ENCODE measurements around the gene ABCB9.

Gene ABCB9

DNA sequence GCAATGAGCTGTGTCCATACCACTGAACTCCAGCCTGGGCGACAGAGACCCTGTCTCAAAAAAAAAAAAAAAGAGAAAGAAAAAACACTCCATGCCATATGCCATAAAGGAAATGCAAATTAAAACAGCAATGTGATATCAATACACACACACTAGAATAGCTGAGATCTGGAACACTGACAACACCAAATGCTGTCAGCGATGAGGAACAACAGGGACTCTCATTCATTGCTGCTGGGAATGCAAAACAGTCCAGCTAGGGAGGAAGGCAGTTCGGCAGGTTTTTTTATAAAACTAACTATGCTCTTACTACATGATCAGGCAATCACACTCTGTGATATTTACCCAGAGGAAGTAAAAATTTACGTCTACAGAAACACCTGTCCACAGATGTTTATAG, 3.4 kb upstream of the ABCB9 start:
- TF ChIP-seq CTCF (conservative IDR thresholded peaks at IDR 0.05; ENCODE audit: low read depth, low read length), result no peak
- DNase-seq (ENCODE audit: low read depth), result no peak
- no peak overlapping the region for H3K4me3 ChIP-seq (ENCODE audit: low read depth, low read length)

GRCh38 chr12:122968104-122968503, 1.8 kb upstream of the ABCB9 start:
- no peak for TF ChIP-seq CTCF (conservative IDR thresholded peaks at IDR 0.05; ENCODE audit: low read depth, low read length)
- no peak overlapping the region for H3K4me3 ChIP-seq (ENCODE audit: low read depth, low read length)
- no peak for DNase-seq (ENCODE audit: low read depth)

DNA sequence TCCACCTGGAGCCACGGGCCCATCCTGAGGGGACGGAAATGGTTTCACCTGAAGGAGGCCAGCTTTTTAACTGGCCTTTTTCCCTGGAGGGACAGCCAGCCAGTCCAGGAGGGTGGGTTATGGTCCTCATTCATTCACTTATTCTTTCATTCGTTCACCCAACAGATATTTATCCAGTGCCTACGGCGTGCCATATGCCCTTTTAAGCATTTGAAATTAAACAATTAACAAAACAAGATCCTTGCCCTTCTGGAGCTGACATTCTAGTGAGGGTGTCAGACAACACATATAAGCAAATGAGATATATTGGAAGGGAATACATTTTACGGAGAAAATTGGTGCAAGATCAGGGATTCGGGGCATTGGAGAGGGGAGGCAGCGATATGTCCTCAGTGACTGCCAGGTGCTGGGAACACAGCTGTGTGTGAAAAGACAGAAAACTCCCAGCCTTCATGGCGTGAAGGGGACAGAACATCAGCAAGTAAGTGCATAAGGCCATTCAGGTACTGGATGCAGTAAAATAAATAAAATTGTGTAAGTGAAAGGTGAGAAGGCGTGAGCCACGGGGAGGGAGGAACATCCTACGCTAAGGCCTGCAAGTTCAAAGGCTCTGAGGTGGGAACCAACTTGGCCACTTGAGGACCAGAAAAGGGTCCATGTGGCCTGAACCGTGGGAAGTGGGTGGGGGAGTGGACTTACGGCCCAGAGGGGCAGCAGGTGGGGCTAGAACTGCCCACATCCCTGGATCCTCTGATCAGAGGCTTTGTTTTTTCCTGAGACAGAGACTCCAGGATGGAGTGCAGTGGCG, 684 bp upstream of the ABCB9 start:
- DNase-seq (ENCODE audit: low read depth), result no peak

DNA sequence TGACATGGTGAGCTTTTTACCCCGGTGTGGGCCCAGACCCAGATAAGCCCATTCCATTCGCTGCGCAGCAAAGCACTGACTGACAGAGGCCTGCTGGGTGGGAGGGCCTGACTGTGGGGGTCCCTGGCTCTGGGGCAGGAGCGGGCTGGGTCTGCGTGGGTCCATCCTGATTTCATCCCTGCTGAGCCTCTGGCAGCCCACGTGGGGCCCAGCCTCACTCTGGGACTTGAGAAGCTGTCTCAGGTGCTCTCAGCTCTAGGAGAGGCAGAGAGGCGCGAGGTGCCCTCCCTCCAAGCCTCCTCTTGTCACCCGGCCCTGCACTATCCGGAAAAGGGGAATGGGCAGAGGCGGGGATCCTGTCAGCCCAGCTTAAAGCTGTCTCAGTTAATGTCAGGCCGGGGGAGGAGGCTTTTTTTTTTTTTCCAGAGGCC, 927 bp downstream of the ABCB9 start:
- DNase-seq (ENCODE audit: low read depth), result no peak
- no peak for TF ChIP-seq CTCF (conservative IDR thresholded peaks at IDR 0.05; ENCODE audit: low read depth, low read length)
- peak overlapping the region; percentile 83 for H3K4me3 ChIP-seq (ENCODE audit: low read depth, low read length)

More for the DNA sequence above, 684 bp upstream of the ABCB9 start:
- no peak for TF ChIP-seq CTCF (conservative IDR thresholded peaks at IDR 0.05; ENCODE audit: low read depth, low read length)
- H3K4me3 ChIP-seq (ENCODE audit: low read depth, low read length), result no peak overlapping the region

DNA sequence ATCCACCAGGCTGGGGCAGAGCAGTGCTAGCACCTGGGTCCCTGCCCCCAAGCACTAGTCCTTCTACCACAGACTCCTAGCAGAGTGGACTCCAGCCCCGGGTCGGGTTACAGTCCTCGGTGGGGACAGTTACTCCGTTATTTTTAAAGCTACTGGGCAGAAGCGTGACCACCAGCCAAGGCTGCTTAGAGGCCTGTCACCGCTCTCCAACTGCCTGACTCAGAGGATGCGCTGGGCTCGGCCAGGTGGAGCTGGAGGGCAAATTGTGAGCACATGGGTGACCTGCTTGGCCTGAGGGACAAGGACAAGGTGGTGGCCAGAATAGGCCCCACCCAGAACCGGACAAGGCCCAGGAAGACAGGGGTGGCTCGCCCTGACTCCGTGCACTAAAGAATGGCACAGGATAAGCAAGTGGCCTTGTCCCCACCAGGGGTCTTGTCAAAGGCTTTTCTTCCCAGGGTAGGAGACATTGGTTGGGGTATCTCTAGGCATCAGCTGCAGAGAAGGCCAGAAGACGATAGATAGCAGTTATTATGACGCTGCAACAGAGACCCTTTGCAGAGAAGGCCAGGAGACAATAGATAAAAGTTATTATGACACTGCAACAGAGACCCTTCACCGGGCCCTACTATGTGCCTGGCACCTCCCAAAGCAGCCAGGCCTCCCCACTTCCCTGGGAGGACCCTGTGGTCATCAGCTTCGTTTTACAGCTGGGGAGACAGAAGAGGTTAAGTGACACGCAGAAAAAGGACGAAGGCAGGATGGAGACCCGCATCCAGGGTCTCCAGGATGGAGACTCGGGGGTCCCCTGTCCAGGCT, 1.6 kb downstream of the ABCB9 start:
- no peak for DNase-seq (ENCODE audit: low read depth)
- no peak for TF ChIP-seq CTCF (conservative IDR thresholded peaks at IDR 0.05; ENCODE audit: low read depth, low read length)

DNA sequence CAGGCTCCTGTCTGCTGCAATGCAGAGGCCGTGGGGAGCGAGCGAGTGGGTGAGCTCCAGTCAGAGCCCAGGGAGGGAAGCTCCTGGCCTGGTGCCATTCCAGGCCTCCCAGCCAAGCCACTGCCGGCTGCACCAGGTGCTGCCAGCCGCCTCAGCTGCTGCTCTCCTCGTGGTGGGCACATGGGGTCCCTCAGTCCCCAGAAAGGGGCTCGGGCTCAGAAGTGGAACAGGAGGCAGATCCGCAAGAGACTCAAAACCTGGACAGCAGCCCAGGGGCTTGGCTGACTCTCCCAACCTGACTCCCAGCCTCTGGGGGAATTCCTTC, 2.4 kb downstream of the ABCB9 start:
- DNase-seq (ENCODE audit: low read depth), result peak; percentile 27
- no peak overlapping the region for H3K4me3 ChIP-seq (ENCODE audit: low read depth, low read length)
- TF ChIP-seq CTCF (conservative IDR thresholded peaks at IDR 0.05; ENCODE audit: low read depth, low read length), result no peak

More for the DNA sequence above, 1.6 kb downstream of the ABCB9 start:
- H3K4me3 ChIP-seq (ENCODE audit: low read depth, low read length), result no peak overlapping the region
